Melanocyte of skin (primary cell): ENCODE measurements around the gene HEG1. TPM values are rescaled to one million over a fixed set of nuclear protein-coding genes. Genes with fewer than 3 reads are reported as not detected.

Experiments used
- small RNA-seq, 2 donors: library from RNA; depleted of rRNA; stranded (forward); fragments of <200 nt; gene quantifications; one replicate each; pipeline ENCODE3, GENCODE V24; 2012
- total RNA-seq, 2 donors: library from RNA; depleted of rRNA; stranded (reverse); fragments of >200 nt; gene quantifications; 2 replicates each; pipeline ENCODE4 v1.2.3, GENCODE V29; 2012

HEG1 gene
- 1 to 10 TPM; 4.3 to 4.8 TPM for total RNA-seq

GRCh38 chr3:125055913-125056745 is at the start of gene HEG1:
Gene HEG1 (minus strand): TSS chr3:125055997. CDS start chr3:125055890, 107 bp downstream.

GRCh38 chr3:124934577-124934976 is 121.2 kb downstream of the HEG1 start, which contains the start of gene MUC13:
Gene MUC13 (minus strand): TSS chr3:124934751. CDS start chr3:124934712, 39 bp downstream.

Small RNA genes within 50 kb of the gene (small RNA-seq; reads per million reads assigned to genes)
- 0 reads per million in 2 donors for gene RNA5SP137

Other genes with a start within 250 kb of the HEG1 start
- 10 to 100 TPM; 30.3 to 57.3 TPM for gene ITGB5, start 168.6 kb downstream of the HEG1 start, total RNA-seq
- not detected for gene MUC13, start 121.2 kb downstream of the HEG1 start, total RNA-seq
- gene SLC12A8, start 156.8 kb upstream of the HEG1 start, total RNA-seq, result under 1 TPM; under 0.01 to 1.00 TPM